DMS79 treated with DMSO at 0.1 percent for 48 hours (cell line): ENCODE data around the gene BICRA.
"Not testable (repeated sequence)": the region's sequence is repeated elsewhere in the genome, so short reads cannot be mapped to it uniquely, and the experiment has no call there.

Experiments
- DNase-seq: peaks from one replicate; lab custom pipeline; 2025; lab: John Stamatoyannopoulos, UW

BICRA gene

DNA sequence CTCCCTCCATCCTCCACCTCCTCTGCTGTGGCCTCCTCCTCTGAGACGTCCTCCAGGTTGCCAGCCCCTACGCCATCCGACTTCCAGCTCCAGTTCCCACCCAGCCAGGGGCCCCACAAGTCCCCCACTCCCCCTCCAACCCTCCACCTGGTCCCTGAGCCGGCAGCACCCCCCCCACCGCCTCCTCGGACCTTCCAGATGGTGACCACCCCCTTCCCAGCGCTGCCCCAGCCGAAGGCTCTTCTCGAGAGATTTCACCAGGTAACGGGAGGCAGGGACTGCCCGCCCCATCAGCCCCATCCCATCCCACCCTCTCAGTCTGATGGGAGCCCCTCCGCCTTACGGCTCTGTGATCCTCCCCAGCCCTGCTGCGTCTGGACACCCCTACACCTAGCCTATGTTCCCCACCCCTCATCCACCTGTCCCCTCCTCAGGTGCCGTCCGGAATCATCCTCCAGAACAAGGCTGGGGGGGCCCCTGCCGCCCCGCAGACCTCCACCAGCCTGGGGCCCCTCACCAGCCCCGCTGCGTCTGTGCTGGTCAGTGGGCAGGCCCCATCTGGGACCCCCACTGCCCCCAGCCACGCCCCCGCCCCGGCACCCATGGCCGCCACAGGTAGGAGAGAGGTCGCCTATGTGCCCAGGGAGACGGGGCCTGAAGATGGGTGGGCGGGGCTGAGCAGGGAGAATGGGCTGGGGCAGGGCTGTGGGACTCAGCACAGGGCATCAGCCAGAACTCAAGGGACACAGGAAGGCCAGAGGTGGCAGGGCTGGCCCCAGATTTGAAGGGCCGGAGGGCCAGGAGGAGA lies 85.7 kb downstream of the BICRA start:
- DNase-seq, result no peak

DNA sequence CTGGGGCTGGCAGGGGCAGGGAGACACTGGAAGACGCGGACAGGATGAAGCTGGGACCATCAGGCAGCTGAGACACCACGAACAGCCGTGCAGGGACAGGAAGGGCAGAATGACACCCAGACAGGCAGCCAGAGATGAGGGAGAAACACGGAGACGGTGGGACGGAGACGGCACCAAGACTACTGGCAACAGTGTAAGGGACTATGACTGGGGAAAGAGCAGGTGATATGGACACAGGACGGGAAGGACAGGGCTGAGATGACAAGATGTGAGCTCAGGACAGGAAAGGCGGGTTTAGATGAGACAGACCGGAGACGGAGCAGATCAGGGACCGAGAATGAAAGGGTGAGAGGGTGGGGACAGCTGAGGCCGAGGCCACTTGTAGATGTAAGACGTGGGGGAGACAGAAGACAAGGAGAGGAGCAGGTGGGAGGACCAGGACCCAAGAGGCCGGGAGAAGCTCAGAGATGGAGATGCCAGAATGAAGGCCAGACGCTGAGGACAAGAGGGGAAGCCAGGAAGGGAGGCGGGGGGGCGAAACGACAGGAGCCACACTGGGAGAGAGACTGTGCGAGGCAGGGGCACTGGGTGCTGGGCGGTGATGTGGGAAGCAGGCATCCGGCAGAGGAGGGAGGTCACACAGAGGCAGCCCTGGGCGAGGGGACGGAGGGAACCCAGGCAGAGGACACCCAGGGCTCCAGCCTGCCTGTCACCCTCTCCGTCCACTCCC lies 86.8 kb downstream of the BICRA start:
- DNase-seq, result no peak

DNA sequence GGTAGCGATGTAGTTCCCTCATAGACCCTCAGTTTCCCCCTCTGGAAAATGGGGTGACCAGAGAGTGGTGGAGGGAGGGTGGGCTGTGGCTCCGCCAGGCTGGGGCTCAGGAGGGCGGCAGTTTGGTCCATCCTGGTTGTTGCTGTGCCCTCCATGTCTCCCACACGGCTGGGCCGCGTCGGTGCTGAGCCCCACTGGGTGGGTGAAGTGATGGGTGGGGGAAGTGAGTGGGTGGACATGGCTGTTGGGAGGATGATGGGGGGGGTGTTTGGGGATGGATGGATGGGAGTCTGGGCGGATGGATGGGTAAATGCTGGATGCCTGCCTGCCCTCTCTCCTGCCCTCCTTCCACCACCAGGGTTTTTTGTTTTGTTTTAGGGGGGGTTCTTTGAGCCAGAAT lies 87.7 kb downstream of the BICRA start:
- no peak for DNase-seq

DNA sequence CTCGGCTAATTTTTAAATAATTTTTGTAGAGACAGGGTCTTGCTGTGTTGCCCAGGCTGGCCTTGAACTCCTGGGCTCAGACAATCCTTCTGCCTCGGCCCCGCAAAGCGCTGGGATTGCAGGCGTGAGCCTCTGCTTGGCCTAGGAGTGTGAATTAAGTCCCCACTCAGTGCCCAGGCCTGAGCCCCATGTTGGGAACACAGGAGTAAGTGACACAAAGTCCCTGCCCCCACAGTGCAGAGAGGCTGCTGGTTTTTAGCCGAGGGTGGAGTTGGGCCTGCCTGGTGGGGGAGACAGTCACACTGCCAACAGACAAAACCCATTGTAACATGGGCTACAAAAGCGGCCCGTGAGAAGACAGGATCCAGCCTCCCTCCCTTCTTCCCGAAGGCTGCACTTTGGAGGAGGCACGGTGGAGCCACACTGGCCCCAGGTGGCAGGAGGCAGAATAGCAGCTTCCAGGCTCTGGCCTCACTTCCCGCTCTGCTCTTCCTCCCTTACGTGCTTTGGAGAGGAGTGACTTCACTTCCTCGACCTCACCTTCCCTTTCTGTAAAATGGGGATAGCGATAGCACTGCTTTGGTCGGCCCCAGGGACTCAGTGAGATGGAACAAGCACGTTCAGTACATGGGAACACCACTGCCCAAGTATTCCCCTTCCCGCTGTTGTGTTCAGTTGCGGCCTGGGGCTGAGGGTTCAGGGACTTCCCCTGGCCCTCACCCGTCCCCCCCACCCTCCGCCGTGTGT lies 89.1 kb downstream of the BICRA start:
- peak; percentile 16 for DNase-seq

DNA sequence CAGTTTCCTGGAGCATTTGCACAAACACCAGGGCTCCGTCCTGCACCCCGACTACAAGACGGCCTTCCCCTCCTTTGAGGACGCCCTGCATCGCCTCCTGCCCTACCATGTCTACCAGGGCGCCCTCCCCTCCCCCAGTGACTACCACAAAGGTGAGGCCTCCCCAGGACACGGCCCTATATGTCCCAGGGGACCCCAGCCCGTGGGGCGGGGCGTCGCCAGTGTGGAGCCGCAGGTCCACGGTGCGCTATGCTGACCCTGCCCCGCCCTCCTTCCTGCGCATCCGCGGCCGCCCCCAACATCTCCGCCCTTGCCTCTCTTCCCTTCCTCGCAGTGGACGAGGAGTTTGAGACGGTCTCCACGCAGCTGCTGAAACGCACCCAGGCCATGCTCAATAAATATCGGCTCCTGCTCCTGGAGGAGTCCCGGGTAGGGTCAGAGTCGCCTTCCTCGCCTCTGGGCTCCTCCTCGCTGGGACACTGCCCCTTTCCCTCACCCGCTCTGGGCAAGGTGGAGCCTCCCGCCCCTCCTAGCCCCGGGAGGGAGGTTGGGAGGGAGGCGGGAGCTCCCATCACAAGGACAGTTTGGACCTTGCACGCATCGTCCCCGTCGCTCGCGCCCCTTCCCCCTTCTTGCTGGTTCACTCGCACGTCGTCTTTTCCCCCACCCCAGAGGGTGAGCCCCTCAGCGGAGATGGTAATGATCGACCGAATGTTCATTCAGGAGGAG lies 89.9 kb downstream of the BICRA start:
- DNase-seq, result no peak

DNA sequence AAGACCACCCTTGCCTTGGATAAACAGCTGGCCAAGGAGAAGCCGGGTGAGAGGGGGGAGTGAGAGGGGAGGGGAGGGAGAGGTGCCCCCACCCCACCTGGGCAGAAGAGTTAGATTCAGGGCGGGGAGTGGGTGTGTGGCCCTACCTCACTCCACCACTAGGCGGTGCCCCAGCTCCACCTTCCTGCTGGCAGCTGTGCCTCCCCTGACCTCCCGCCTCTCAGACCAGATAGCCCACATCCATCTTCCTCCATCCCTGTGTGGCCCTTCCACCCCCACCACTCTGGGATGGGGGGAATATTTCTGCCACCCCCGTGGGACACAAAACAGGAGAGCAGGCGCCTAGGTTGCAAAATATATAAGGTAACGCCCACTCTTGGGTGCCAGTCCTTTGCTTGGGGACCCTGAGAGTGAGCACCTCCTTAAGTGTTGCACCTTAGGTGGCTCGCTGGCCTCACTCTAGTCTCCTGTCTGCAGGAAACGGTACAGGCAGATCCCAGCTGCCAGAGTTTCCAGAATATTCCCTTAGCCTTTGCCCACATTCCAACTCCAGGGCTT lies 90.5 kb downstream of the BICRA start:
- peak; percentile 13 for DNase-seq

DNA sequence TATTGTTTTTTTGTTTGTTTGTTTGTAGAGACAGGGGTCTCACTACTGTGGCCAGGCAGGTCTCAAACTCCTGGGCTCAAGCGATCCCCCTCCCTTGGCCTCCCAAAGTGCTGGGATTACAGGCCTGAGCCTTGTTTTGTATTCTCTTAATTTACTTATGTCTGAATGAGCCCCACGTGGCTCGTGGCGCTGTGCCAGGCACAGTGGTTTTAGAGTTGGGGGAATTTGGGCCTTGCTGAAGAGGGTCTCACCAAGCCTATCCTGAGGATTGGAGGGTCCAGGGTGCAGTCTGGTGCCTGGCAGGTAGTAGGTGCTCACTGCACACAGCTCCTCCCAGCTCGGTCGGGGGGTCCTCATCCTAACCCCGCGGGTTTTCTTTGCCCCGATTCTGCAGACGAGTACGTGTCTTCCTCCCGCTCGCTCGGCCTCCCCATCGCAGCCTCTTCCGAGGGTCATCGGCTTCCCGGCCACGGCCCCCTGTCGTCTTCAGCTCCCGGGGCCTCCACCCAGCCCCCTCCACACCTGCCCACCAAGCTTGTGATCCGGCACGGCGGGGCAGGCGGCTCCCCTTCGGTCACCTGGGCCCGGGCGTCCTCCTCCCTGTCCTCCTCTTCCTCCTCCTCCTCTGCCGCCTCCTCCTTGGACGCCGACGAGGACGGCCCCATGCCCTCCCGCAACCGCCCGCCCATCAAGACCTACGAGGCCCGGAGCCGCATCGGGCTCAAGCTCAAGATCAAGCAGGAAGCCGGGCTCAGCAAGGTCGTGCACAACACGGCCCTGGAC lies 92.2 kb downstream of the BICRA start:
- DNase-seq, result no peak

DNA sequence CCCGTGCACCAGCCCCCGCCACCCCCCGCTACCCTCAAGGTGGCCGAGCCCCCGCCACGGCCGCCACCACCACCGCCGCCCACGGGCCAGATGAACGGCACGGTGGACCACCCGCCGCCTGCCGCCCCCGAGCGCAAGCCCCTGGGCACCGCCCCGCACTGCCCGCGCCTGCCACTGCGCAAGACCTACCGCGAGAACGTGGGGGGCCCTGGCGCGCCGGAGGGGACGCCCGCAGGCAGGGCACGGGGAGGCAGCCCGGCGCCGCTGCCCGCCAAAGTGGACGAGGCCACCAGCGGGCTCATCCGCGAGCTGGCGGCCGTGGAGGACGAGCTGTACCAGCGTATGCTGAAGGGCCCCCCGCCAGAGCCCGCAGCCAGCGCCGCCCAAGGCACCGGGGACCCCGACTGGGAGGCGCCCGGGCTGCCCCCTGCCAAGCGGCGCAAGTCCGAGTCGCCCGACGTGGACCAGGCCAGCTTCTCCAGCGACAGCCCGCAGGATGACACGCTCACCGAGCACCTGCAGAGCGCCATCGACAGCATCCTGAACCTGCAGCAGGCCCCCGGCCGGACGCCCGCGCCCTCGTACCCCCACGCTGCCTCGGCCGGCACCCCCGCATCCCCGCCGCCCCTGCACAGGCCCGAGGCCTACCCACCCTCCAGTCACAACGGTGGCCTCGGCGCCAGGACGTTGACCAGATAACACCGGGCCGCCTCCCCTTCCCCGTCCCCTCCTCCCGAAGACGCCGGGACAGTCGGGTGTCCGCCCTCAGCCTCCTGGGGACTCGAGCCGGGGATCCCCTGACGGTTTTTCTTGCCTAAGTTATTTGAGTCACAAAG lies 93.0 kb downstream of the BICRA start:
- DNase-seq, result no peak

DNA sequence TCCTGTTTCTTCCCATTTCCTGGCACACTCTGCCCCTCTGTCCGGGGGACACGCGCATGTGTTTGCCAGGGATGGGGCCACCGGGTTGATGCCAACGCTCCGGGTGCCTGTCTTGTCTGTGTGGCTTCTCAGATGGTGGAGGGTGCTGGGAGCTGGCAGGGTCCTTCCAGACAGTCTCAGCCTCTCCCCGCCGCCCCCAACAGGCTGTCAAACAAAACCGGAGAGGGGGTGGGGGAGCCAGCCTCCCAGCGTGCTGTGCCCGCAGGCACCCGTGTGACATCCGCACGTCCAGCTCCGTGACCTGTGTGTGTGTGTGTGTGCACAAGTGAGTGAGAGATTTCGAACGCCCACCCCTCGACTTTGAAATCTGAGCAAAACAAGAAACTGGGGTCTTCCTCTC lies 93.7 kb downstream of the BICRA start:
- no peak for DNase-seq

DNA sequence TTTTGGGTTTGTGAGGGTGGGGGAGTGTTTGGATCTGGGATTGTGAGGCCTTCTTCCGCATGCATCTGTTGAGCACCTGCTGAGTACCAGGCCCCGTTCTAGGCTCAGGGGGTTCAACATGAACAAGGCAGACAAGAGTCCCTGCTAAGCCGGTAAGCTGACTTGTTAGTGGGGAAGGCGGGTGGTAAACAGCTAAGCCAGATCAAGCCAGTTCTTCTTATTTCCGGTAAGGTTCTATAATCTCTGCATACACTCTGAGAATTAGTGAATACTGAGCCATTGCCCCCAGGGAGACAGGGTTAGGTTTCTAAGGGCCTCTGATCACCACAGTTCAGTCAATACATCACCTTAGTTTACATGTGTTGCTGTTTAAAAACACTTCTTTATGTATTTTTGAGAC lies 94.4 kb downstream of the BICRA start:
- no peak for DNase-seq

DNA sequence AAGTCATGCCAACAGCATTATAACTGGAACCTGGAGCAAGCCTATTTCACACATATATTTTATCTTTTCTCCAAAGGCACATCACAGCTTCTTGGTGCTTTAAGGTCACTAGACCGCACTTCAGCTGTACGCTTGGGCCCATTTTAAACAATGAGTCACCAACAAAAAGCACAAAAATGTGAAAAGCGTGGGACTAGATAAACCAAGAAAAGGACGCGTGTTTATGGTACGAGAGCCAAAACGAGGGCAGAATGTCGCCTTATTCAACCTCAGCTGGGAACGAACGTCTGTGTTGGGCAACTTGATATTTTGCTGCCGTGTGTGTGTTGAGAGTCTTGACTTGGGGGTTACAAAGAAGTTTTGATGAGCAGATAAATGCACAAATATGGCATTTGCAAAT lies 95.1 kb downstream of the BICRA start:
- no peak for DNase-seq

DNA sequence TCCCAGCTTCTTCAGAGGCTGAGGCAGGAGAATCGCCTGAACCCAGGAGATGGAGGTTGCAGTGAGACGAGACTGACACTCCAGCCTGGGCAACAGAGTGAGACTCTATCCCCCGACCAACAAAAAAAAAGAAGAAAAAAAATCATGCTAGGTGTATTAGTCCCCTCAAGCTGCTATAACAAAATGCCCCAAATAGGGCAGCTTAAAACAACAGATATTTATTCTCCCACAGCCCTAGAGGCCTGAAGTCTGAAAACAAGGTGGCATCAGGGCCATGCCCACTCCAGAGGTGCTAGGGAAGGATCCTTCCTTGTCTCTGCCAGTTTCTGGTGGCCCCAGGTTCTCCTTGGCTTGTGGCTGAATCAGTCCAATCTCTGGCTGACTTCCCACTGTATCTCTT lies 95.7 kb downstream of the BICRA start:
- no peak for DNase-seq

DNA sequence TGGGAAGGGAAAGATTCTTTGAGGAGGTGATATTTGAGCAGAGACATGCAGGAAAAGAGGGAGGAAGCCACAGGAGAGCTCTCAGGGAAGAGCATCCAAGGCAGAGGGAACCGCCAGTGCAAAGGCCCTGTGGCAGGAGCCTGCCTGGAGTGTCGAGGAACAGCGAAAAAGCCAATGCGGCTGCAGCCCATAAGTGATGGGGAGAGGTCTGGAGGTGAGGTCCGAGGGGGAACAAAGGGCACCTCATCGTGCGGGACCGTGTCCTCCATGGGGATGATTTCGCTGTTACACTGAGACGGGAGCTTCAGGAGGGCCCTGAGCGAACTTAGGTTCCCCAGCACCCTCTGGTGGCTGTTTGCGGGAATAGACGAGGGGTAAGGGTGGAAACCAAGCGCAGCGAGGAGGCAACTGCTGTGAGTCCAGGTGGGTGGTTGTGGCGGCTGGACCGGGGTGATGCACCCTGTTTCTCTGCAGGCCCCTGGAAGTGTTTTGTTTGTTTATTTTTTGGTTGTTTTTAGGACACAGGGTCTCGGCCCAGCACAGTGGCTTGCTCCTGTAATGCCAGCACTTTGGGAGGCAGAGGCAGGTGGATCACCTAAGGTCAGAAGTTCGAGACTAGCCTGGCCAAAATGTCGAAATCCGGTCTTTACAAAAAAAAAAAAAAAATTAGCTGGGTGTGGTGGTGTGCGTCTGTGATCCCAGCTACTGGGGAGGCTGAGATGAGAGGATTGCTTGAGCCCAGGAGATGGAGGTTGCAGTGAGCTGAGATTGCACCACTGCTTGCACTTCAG lies 98.4 kb downstream of the BICRA start:
- peak; percentile 54 for DNase-seq

DNA sequence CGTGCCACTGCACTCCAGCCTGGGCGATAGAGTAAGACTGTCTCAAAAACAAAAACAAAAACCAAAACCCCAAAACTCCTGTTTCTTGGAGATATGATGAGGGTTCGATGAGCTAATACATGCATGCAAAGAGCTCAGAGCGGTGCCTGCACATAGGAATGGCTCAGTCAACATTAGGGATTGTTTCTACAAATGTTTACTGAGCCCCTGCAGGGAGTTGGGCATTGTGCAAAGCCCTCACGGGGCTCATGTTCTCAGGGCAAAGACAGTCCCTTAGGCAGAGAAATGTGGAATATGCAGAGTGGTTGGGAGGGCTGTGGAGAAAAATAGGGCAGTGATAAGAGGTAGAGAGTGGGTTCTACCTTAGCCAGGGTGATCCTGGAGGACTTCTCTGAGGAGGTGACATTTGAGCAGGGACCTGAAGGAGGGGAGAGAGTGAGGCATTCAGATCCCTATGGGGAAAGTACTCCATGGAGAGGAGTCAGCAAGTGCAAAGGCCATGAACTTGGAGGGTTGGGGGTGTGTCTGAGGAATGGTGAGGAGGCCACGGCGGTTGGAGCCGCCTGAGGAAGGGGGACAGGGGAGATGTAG lies 102.8 kb downstream of the BICRA start:
- DNase-seq, result no peak

DNA sequence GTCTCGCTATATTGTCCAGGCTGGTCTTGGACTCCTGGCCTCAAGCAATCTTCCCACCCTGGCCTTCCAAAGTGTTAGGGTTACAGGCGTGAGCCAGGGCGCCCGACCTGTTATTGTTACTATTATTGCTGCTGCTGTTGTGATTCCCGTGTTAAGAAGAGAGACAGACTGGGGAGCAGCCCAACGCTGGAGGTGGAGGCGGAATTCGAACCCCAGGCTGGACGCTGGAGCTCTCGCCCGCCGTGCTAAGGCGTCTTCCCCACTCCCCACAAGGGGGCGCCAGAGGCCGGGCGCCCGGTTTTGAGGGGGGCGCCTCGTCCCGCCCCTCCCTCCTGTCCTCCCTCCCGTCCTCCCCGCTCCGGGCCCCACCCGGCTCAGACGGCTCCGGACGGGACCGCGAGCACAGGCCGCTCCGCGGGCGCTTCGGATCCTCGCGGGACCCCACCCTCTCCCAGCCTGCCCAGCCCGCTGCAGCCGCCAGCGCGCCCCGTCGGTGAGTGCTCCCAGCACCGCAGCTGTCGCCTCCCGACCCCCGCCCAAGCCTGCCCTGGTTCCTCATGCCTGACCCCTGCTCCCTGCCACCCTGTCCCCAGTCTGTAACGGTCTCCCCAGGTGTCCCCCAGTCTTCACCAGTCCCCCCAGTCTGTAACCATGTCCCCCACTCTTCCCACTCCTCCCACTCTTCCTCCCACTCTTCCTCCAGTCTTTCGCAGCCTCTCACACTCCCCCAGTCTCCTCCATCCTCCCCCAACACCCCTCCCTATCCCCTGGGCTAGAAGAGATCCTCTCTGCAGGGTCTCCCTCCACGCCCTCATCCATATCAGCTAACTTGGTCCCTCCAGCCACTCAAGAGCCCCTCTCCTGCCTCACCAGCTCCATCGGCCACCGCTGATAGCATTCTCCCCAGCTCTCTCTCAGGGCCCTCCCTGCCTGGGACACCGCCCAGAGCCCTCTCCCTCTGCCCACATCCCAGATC lies 104.4 kb downstream of the BICRA start, which contains the start of gene EHD2:
EHD2 (plus strand) TSS at position 377 of the 976 bp plus-strand sequence. CDS start 3,191 bp downstream, outside the sequence.
- no peak for DNase-seq

DNA sequence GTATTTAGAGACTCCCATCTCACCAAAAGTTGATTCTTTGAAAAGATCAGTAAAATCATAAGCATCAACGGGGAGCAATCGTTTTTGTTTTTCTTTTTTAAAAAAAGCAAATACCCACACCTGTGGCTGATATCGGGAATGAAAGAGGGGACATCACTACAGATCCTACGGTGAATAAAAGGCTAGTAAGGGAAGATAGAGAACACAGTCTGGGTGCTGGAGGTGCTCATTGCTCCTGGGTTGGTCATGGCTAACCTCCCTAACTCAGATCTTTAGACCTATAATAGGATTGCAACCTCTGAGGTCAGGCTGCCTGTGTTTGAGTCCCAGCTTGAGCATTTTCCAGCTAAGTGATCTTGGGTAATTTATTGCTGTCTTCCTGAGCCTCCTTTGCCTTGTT lies 105.4 kb downstream of the BICRA start:
- no peak for DNase-seq

DNA sequence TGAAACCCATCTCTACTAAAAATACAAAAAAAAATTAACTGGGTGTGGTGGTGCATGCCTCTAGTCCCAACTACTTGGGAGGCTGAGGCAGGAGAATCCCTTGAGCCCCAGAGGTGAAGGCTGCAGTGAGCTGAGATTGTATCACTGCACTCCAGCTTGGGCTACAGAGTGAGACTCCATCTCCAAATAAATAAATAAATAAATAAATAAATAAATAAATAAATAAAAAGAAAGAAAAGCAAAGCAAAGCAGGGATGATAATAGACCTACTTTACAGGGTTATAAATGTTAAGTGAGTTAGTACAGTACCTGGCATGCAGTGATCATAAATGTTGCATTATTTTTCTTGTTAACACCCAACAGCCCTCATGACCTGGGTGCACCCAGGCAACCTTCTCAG lies 105.9 kb downstream of the BICRA start:
- DNase-seq, result not testable (repeated sequence)
